ENCODE results near the gene VBP1. TPM values are rescaled to one million over a fixed set of nuclear protein-coding genes. Genes with fewer than 3 reads are reported as not detected.
"Not testable (repeated sequence)": the region's sequence is repeated elsewhere in the genome, so short reads cannot be mapped to it uniquely, and the experiment has no call there.

Gene VBP1
- total RNA-seq, 1 experiment from 2014 or later = 140 TPM

DNA sequence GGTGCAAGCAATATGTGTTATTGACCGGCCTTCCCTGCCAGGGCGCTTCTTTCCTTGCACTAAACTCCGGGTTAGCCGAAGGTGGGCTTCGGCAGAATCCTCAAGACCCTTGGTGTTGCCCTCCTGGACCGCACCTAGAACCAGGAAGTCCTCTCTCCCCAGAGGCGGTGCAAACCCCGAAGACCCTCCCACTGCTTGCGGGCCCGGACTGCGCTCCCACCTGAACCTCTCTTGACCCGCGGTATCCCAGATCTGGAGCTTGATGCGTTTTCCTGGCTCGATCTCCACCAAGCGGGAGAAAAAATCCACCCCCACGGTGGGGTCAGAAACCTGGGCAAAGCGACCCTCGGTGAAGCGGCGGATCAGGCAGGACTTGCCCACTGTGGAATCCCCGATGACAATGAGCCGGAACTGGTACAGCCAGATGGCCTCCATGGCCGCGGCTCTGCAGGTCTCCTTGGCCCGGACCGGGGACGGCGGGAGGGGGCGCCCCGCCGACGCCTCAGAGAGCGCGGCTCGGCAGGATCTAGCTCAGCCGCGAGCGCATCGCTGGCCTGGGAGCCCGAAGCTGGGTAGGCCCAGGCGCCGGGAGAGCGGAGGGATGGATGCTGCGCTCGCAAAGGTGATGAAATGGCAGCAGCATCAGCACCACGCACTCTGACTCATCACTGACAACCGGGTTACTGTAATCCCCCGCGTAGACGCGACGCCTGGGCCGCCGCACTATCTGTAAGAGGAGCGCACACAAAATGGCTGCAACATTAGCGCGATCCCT lies 47.8 kb downstream of the VBP1 start, which contains the start of gene RAB39B:
Gene RAB39B (minus strand): TSS at position 638 of the 775 bp plus-strand sequence. CDS start 203 bp downstream, at position 435.
- peak; percentile 67 for DNase-seq (ENCODE audit: low spot score)

DNA sequence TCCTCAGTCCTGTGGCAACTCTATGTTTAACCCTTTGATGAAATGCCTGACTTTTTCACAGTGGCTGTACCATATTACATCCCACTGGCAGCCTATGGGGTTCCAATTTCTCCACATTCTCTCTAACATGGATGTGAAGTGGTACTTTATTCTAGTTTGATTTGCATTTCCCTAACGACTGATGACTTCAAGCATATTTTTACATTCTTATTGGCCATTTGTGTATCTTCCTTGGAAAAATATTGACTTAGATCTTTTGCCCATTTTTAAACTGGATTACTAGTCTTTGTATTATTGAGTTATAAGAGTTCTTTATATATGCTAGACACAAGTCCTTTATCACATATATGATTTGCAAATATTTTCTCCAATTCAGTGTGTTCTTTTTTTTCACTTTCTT lies 50.2 kb downstream of the VBP1 start:
- no peak for DNase-seq (ENCODE audit: low spot score)

DNA sequence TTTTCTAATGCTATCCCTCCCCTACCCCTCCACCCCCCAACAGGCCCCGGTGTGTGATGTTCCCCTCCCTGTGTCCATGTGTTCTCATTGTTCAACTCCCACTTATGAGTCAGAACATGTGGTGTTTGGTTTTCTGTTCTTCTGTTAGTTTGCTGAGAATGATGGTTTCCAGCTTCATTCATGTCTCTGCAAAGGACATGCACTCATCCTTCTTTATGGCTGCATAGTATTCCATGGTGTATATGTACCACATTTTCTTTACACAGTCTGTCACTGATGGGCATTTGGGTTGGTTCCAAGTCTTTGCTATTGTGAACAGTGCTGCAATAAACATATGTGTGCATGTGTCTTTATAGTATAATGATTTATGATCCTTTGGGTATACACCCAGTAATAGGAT lies 51.7 kb downstream of the VBP1 start:
- DNase-seq (ENCODE audit: low spot score) = not testable (repeated sequence)

DNA sequence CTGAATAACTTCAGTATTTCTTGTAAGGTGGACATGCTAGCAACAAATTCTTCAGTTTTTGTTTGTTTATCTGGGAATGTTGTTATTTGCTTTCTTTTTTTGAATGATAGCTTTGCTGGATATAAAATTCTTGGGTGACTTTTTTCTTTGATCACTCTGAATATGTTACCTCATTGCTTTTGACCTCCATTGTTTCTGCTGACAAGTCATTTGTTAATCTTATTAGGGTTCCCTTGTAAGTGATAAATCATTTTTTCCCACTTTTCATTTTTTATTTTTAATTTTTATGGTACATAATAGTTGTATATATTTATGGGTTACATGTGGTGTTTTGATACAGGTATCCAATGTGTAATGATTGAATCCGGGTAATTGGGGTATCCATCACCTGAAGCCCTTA lies 54.7 kb downstream of the VBP1 start:
- DNase-seq (ENCODE audit: low spot score) = no peak

DNA sequence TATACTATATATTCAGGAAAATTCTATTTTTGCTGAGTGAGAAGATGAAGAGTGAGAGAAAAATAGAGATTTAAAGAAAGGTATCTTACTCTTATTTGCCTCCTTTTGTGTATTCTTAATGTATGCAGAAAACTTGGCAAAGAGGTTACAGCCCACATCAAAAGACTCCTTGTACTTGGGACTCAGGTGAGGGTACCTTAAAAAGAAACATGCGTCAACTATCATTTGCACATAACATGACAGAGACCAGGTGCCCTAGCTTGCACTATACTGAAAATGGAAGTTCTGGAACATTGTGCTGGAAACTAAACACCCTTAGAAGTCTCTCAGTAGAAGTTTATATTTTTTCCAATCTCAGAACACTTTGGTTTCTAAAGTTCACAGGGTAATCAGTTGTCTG lies 63.6 kb downstream of the VBP1 start:
- no peak for DNase-seq (ENCODE audit: low spot score)

Other genes starting within 250 kb of the VBP1 start
- 2.5 and 2.8 TPM in 2 replicates for gene F8, start 193.7 kb upstream of the VBP1 start, total RNA-seq (2014; rRNA removed; shearing (Covaris generic))
- 61.2 and 73.0 TPM in 2 replicates for gene FUNDC2, start 189.6 kb upstream of the VBP1 start, total RNA-seq (2014; rRNA removed; shearing (Covaris generic))
- 20.4 and 29.7 TPM in 2 replicates for gene CMC4, start 145.3 kb upstream of the VBP1 start, total RNA-seq (2014; rRNA removed; shearing (Covaris generic))
- 4.1 and 4.5 TPM in 2 replicates for gene MTCP1, start 145.3 kb upstream of the VBP1 start, total RNA-seq (2014; rRNA removed; shearing (Covaris generic))
- gene BRCC3, start 145.0 kb upstream of the VBP1 start, total RNA-seq (2014; rRNA removed; shearing (Covaris generic)) = 7.5 and 10.2 TPM in 2 replicates
- gene RAB39B, start 48.0 kb downstream of the VBP1 start, total RNA-seq (2014; rRNA removed; shearing (Covaris generic)) = 1.6 and 2.6 TPM in 2 replicates
- gene CLIC2, start 118.2 kb downstream of the VBP1 start, total RNA-seq (2014; rRNA removed; shearing (Covaris generic)) = 31.6 and 44.7 TPM in 2 replicates
- not detected in 2 replicates for gene F8A2, start 165.6 kb downstream of the VBP1 start, total RNA-seq (2014; rRNA removed; shearing (Covaris generic))
- 0.41 and 5.0 TPM in 2 replicates for gene F8A3, start 242.2 kb downstream of the VBP1 start, total RNA-seq (2014; rRNA removed; shearing (Covaris generic))